CD4-positive, alpha-beta T cell treated with Interleukin-10 for 1 hour (primary cell): Measurements from ENCODE around the gene FKBP5.
"Not testable (repeated sequence)": the region's sequence is repeated elsewhere in the genome, so short reads cannot be mapped to it uniquely, and the experiment has no call there.

Experiments
- DNase-seq: peaks from one replicate; pipeline ENCODE4 v3.0.0-alpha.2; 2020

The FKBP5 gene

GRCh38 chr6:35607517-35608233 lies 81.0 kb downstream of the FKBP5 start:
- DNase-seq: no peak

DNA sequence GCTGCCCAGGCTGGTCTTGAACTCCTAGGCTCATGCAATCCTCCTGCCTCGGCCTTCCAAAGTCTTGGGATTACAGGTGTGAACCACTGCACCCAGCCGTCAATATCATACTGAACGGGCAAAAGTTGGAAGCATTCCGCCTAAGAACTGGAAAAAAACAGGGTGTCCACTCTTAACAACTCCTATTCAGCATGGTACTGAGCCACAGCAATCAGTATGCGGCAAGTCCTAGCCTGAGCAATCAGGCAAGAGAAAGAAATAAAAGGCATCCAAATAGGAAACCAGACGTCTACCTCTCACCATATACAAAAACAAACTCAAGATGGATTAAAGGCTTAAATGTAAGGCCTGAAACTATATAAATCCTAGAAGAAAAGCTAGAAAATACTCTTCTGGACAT lies 83.1 kb downstream of the FKBP5 start:
- DNase-seq: no peak

GRCh38 chr6:35603326-35604202 lies 85.2 kb downstream of the FKBP5 start:
- DNase-seq: no peak

DNA sequence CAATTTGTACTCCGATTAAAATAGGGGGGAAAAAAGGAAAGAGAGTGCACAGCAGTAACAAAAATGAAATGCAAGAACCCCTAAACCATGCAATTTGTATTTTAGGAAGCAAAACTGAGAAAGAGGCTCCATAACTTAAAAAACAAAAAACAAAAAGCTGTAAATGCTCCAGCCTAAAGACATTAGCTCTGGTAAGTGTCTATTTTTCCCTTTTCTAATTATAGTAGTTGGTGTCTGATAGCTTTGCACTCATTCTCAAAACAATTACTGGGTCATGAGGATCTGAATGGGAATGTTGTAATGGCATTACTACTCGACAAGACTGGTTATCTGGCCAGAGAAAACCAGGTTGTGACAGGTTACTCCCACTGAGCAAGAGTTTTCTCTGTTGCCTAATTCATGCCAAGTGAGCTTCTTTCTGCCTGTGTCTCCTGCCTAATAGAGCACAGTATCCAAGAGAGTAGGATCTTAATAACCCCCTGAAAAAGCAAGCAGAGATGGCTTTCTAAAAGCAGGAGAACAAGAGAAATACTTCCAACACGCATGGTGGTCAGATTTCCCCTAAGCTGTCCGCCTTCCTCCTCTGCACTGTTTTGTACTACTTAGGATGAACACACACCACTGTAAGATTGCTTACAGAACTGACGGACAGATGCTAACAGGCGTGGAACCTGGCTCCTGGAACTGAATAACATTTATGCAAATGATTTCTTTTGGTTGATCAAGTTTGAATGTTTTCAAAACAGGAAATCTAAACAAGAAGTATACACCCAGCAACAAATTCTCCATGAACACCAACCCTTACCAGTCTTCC lies 86.4 kb downstream of the FKBP5 start:
- DNase-seq: peak; percentile 28

GRCh38 chr6:35601331-35602132 lies 87.2 kb downstream of the FKBP5 start:
- peak; percentile 83 for DNase-seq

GRCh38 chr6:35600659-35601125 lies 88.0 kb downstream of the FKBP5 start:
- DNase-seq: peak; percentile 37

DNA sequence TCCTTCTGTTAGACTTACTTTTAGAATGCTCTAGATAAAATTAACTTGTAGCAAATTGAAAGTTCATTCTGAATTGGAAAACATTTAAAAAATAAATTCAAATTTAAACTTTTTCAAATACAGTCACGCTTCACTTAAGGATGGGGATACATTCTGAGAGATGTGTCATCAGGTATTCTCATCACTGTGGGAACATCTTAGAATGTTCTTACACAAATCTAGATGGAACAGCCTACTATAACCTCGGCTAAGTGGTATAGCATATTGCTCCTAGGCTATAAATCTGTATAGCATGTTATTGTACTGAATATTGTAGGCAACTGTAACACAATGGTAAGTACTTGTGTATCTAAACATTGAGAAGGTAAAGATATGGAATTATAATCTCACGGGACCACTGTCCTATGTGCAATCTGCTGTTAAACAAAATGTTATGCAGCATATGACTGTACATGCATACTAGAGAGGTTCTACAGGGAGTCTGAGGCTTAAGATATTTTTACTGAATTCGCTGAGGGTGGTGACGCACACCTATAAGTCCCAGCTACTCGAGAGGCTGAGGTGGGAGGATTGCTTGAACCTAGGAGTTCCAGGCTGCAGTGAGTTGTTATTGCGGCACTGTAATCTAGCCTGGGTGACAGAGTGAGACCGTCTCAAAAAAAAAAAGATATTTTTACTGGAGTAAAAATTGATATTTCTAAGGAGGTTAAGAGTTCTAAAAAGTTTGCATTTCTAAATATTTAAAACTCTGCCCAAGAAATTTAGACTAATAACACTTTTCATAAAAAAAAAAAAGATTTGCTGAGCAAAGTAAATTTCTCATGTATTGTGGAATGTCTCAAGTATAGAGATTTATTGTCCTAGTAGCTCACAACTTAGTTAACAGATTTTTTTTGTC lies 88.7 kb downstream of the FKBP5 start:
- no peak for DNase-seq

DNA sequence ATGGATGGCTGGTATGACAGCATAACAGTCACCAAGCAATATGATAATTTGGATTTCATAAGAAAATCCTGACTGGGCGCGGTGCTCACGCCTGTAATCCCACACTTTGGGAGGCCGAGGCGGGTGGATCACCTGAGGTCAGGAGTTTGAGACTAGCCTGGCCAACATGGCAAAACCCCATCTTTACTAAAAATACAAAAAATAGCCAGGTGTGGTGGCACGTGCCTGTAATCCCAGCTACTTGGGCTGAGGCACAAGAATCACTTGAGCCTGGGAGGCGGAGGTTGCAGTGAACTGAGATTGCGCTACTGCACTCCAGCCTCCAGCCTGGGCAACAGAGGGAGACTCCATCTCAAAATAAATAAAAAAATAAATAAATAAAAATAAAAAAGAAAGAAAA lies 90.1 kb downstream of the FKBP5 start:
- DNase-seq: not testable (repeated sequence)

- DNase-seq: no peak
Measured at GRCh38 chr6:35596448-35597442, 92.0 kb downstream of the FKBP5 start.

GRCh38 chr6:35594503-35595186 lies 94.1 kb downstream of the FKBP5 start:
- DNase-seq: peak; percentile 25

GRCh38 chr6:35592178-35592577 lies 96.5 kb downstream of the FKBP5 start:
- DNase-seq: no peak

GRCh38 chr6:35590622-35591066 lies 98.1 kb downstream of the FKBP5 start:
- no peak for DNase-seq

DNA sequence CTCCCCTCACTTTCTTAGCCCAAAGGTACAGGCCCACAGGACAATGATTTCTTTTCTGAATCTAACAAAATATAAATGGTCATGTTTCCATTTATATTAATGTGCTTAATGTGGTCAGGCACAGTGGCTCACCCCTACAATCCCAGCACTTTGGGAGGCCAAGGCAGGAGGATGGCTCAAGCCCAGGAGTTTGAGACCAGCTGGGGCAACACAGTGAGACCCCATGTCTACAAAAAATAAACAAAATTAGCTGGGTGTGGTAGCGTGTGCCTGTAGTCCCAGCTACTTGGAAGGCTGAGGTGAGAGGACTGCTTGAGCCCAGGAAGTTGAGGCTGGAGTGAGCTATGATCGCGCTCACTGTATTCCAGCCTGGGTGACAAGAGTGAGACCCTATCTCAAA lies 98.8 kb downstream of the FKBP5 start:
- DNase-seq: no peak

- DNase-seq: no peak
Measured at GRCh38 chr6:35589201-35589739, 99.4 kb downstream of the FKBP5 start.

DNA sequence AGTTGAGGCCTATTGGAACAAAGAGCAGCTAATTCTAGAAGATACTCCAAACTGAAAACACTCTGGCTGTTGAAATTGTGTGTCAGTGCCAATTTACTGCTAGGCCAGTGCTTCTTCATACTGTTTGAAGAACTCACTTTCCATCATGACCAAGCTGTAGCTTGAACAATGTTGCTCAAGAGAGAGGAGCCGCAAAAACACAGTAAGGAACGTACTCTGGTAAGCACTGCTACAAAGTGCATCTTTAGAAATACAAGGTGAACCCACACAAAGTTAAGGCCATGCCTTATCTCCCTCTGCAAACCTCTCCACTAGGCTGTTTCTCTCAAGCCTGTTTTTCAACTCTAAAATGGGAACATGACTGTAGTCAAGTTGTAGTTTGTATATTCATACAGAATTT lies 101.5 kb downstream of the FKBP5 start:
- no peak for DNase-seq

DNA sequence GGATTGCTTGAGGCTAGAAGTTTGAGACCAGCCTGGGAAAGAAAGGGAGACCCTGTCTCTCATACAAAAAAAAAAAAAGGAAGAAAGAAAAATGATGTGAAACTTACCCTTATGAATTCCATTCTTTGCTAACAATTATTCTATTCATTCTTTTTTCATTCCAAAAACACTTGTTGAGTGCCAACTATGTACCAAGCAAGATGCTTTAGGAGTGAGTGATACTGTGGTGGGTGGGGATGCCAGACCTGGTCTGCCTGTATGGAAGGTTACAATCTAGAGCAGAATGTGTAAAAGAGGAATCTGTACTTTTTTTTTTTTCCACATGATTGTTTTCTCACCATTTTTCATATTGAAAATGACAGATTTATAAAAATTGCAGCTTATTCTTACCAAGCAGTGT lies 102.2 kb downstream of the FKBP5 start:
- no peak for DNase-seq

DNA sequence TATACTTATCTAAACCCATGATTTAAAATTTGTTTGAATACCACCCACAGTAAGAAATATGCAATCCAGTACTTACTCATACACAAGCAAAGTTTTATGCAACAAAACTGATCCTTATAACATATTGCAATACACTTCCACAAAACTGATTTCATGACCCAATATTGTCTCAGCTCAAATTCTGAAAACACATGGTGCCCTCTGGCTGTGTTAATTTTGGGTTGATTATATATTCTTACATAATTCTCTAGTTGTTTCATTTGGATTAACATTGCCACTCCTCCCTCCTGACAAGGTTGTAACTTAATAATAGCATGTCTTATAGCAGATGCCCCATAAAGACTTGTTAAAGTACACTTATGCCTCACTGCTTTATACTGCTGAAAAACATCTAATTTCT lies 103.1 kb downstream of the FKBP5 start:
- no peak for DNase-seq

DNA sequence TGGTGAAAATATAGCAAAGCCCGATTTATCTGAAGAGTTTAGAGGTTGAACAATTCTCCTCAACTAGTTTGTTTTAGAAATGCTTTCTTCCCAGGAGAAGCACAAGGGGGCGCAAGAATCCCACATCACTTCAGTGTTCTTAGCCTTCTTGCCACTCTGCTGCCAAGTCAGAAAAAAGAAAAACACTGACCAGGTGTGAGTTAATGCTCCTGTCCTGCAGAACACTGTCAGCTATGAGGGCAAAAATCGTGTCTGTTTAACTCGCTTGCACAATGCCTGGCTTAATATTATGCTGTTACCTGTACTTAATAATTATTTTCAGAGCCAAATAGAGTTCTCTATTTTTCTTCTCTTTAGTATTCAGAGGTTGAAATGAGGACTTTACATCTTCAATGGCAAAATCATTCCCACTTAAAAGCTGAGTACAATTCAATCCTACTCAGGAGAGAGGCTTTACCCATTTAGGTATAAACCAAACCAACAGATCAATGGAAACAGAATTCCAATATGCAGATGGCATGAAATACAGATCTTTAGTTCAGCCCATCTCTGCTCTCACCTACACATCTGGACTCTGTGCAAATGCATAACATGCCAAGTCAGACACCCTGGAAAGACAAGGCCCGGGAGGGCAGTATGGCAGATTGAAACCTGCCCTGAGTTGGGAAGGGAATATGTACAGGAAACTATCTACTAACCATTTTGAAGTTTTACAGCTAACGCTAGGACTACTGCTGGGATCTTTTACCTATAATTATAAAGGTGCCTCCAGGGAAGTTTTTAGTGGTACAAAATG lies 104.6 kb downstream of the FKBP5 start:
- peak; percentile 82 for DNase-seq
